ENCODE results near the gene PCNX3.

DNA sequence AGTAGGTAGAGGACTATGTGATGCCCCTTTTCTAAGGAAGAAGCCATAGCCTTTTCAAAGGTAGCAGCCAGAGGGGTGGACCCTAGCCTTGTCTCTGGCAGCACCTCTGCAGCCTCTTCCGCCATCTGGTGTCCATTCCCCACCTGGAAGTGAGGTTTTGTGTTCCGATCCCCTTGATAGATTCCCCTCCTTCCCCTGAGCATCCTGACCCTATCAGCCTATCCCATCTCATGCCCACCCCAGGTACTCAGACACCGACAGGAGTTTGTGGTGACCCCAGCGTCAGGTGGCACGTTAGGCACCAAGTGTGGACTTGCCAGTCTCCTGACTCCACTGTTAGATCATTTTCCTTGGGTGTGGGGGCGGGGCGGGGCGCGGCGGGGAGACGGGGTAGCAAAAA lies 43.6 kb upstream of the PCNX3 start:
- TF ChIP-seq CHD1 (IDR thresholded peaks at IDR 0.05; ENCODE audit: low read depth, low read length) (no peak), BHLHE40 (IDR thresholded peaks at IDR 0.05; ENCODE audit: low read depth, low read length) (no peak), CEBPB (IDR thresholded peaks at IDR 0.05; ENCODE audit: low read depth, low read length) (no peak), FOS (IDR thresholded peaks at IDR 0.05; ENCODE audit: low read depth, low read length) (no peak), POLR2A (IDR thresholded peaks at IDR 0.05; ENCODE audit: low read depth, low read length) (no peak)
- TF ChIP-seq, protein P1, sequence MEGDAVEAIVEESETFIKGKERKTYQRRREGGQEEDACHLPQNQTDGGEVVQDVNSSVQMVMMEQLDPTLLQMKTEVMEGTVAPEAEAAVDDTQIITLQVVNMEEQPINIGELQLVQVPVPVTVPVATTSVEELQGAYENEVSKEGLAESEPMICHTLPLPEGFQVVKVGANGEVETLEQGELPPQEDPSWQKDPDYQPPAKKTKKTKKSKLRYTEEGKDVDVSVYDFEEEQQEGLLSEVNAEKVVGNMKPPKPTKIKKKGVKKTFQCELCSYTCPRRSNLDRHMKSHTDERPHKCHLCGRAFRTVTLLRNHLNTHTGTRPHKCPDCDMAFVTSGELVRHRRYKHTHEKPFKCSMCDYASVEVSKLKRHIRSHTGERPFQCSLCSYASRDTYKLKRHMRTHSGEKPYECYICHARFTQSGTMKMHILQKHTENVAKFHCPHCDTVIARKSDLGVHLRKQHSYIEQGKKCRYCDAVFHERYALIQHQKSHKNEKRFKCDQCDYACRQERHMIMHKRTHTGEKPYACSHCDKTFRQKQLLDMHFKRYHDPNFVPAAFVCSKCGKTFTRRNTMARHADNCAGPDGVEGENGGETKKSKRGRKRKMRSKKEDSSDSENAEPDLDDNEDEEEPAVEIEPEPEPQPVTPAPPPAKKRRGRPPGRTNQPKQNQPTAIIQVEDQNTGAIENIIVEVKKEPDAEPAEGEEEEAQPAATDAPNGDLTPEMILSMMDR (conservative IDR thresholded peaks at IDR 0.05; ENCODE audit: low read depth, low read length) = peak; percentile 42
- TF ChIP-seq, protein P2, sequence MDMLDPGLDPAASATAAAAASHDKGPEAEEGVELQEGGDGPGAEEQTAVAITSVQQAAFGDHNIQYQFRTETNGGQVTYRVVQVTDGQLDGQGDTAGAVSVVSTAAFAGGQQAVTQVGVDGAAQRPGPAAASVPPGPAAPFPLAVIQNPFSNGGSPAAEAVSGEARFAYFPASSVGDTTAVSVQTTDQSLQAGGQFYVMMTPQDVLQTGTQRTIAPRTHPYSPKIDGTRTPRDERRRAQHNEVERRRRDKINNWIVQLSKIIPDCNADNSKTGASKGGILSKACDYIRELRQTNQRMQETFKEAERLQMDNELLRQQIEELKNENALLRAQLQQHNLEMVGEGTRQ (IDR thresholded peaks at IDR 0.05; ENCODE audit: low read depth, low read length) = no peak
